ENCODE data around the gene PCSK4.

DNA sequence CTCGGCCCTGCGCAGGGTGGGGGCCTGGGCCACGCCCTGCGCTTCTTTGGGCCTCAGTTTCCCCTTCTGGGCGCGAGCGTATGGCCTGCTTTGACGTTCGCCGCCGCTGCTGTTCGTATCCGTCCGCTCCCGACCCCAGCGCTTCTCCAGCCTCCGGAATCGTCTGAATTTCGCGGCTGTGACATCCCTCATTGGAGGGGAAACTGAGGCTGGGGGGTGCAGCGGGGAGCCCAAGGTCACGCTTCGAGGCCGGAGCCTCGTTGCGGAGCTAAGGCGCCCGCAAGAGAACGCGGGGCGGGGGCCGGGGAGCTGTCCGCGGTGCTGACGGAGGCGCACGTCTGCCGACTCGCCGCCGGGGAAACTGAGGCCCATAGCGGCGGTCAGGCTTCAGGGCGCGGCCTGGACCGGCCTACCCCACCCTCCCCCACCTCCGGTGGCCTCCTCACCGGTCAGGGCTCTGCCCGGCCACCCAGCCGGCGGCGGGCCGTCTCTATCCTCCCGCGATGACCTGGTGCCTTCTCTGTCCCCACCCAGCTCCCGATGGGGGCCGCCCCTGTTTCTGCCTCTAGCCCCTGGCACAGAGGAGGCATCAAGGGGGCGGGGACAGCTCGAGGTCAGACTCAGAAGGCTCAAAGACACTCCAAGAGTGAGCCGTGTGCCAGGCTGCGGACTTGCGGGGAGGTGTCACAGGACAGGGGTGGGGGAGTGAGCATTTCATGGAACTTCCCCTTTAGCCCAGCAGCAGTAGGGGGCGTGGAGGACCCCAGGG, 43.3 kb downstream of the PCSK4 start:
- TF ChIP-seq FOXK2 (IDR thresholded peaks at IDR 0.05) (no peak), BHLHE40 (IDR thresholded peaks at IDR 0.05; ENCODE audit: borderline replicate concordance) (no peak), SP1 (IDR thresholded peaks at IDR 0.05) (no peak), PKNOX1 (IDR thresholded peaks at IDR 0.05) (no peak), HDGF (IDR thresholded peaks at IDR 0.05; ENCODE audit: borderline replicate concordance) (no peak), CTBP1 (IDR thresholded peaks at IDR 0.05; ENCODE audit: borderline replicate concordance) (no peak), ARNT (IDR thresholded peaks at IDR 0.05) (no peak), FOXM1 (IDR thresholded peaks at IDR 0.05; ENCODE audit: borderline replicate concordance) (no peak), TARDBP (IDR thresholded peaks at IDR 0.05) (no peak), FOXA1 (IDR thresholded peaks at IDR 0.05) (no peak), ZNF384 (IDR thresholded peaks at IDR 0.05) (no peak), NFRKB (IDR thresholded peaks at IDR 0.05) (no peak), SUZ12 (IDR thresholded peaks at IDR 0.05) (no peak)
